Activated CD8-positive, alpha-beta T cell treated with anti-CD3 and anti-CD28 coated beads, Interleukin-2, amount 10 ng/mL, durations not matched to agents 7 days and 5 days (primary cell): ENCODE data around the gene ITGA2B. TPM values are rescaled to one million over a fixed set of nuclear protein-coding genes. Genes with fewer than 3 reads are reported as not detected.
"Not testable (repeated sequence)": the region's sequence is repeated elsewhere in the genome, so short reads cannot be mapped to it uniquely, and the experiment has no call there.

Experiments
- ATAC-seq: fragments of 150-1000 bp; cut with Tn5 transposase; one replicate; pipeline ENCODE4 v1.10.0; 2021; ENCODE audit warnings: moderate library complexity
- CTCF ChIA-PET: fragments of 350-600 bp; sonication (Branson Sonifier 250); formaldehyde crosslinking; loops from one replicate; lab custom pipeline; 2021; ENCODE audit warnings: antibody characterized with exemption; lab: Charles Lee
- POLR2A ChIA-PET: fragments of 350-600 bp; sonication (Branson Sonifier 250); formaldehyde crosslinking; loops from one replicate; lab custom pipeline; 2021; ENCODE audit warnings: antibody characterized with exemption; lab: Charles Lee
- DNase-seq: peaks from one replicate; pipeline ENCODE4 v3.0.0-alpha.2; 2020
- H3K27ac Mint-ChIP-seq: one replicate; pipeline ENCODE4 v1.8.0; 2021; ENCODE audit warnings: mild to moderate bottlenecking, mixed read lengths
- H3K27me3 Mint-ChIP-seq: one replicate; pipeline ENCODE4 v1.8.0; 2021; ENCODE audit warnings: low read depth, mixed read lengths
- H3K36me3 Mint-ChIP-seq: one replicate; pipeline ENCODE4 v1.8.0; 2021; ENCODE audit warnings: low read depth, mixed read lengths
- H3K4me1 Mint-ChIP-seq: one replicate; pipeline ENCODE4 v1.8.0; 2021; ENCODE audit warnings: low read depth, mixed read lengths
- H3K4me3 Mint-ChIP-seq: one replicate; pipeline ENCODE4 v1.8.0; 2021; ENCODE audit warnings: mild to moderate bottlenecking, mixed read lengths
- H3K9me3 Mint-ChIP-seq: one replicate; pipeline ENCODE4 v1.8.0; 2022; ENCODE audit warnings: mixed read lengths; ENCODE audit not compliant: insufficient read depth
- total RNA-seq, 2 experiments: library from RNA; stranded (reverse); gene quantifications; one replicate each; pipeline ENCODE4 v1.2.3, GENCODE V29; 2021

The ITGA2B gene
- total RNA-seq, 2 experiments from 2014 or later = 0.39 to 0.82 TPM

- Mint-ChIP-seq H3K4me1 (peaks cover 30% of the 10 kb centered on the region), H3K36me3 (peaks cover 12% of the 10 kb centered on the region), H3K27ac (no peak overlapping the region), H3K27me3 (peaks cover 7% of the 10 kb centered on the region), H3K4me3 (no peak overlapping the region), H3K9me3 (no peaks in the 10 kb centered on the region)
- DNase-seq = no peak
- CTCF ChIA-PET = interaction anchor here (0.8 to 4.1 kb wide), 9 partner anchors 15 to 225 kb away, joined by 3 to 26 read pairs (median 4); partner anchors contain the start of genes FAM171A2 and HDAC5
- POLR2A ChIA-PET = no interaction called here
- ATAC-seq = no peak
These were observed 41.0 kb downstream of the ITGA2B start for GRCh38 chr17:44348234-44348987.

- ATAC-seq, H3K27ac Mint-ChIP-seq, H3K9me3 Mint-ChIP-seq, POLR2A ChIA-PET, H3K4me3 Mint-ChIP-seq, H3K36me3 Mint-ChIP-seq, DNase-seq: not testable (repeated sequence)
- Mint-ChIP-seq H3K4me1 (peaks cover 30% of the 10 kb centered on the region), H3K27me3 (peaks cover 15% of the 10 kb centered on the region)
- CTCF ChIA-PET = interaction anchor here (0.7 to 2.3 kb wide), 8 partner anchors 16 to 370 kb away, joined by 3 to 9 read pairs (median 4); partner anchors contain the start of genes FAM171A2 and HDAC5
These were observed 42.0 kb downstream of the ITGA2B start for GRCh38 chr17:44347206-44348055.

GRCh38 chr17:44346064-44346844 lies 43.2 kb downstream of the ITGA2B start:
- DNase-seq (no peak), ATAC-seq (no peak)
- H3K36me3 Mint-ChIP-seq = peaks cover 3% of the 10 kb centered on the region
- H3K27me3 Mint-ChIP-seq = peaks cover 15% of the 10 kb centered on the region
- peak overlapping the region; percentile 88 for H3K4me3 Mint-ChIP-seq
- H3K9me3 Mint-ChIP-seq = no peaks in the 10 kb centered on the region
- POLR2A ChIA-PET = interaction anchor here (0.5 to 1.7 kb wide), 4 partner anchors 22 to 160 kb away, joined by 3 to 5 read pairs (median 4); partner anchors contain the start of genes SLC25A39 and TMUB2
- H3K27ac Mint-ChIP-seq = peak overlapping the region; percentile 32
- CTCF ChIA-PET = interaction anchor here (0.7 to 3.6 kb wide), 26 partner anchors 8 to 285 kb away, joined by 3 to 70 read pairs (median 6); partner anchors contain the start of genes HDAC5, RUNDC3A and TMUB2
- H3K4me1 Mint-ChIP-seq = peaks cover 30% of the 10 kb centered on the region

- DNase-seq (peak; percentile 67), ATAC-seq (peak; percentile 53)
- Mint-ChIP-seq H3K4me3 (peak overlapping the region; percentile 88), H3K4me1 (peaks cover 30% of the 10 kb centered on the region), H3K9me3 (no peaks in the 10 kb centered on the region), H3K27me3 (peaks cover 17% of the 10 kb centered on the region), H3K27ac (peak overlapping the region; percentile 75), H3K36me3 (no peaks in the 10 kb centered on the region)
- ChIA-PET POLR2A (interaction anchor here (0.5 to 1.7 kb wide), 5 partner anchors 14 to 159 kb away, joined by 3 to 7 read pairs (median 4); partner anchors contain the start of genes SLC25A39 and TMUB2), CTCF (interaction anchor here (0.7 to 3.6 kb wide), 32 partner anchors 9 to 284 kb away, joined by 3 to 70 read pairs (median 6); partner anchors contain the start of genes HDAC5, RUNDC3A and TMUB2)
These were observed 43.9 kb downstream of the ITGA2B start for GRCh38 chr17:44345454-44346026.

GRCh38 chr17:44344939-44345453 lies 44.5 kb downstream of the ITGA2B start, which contains the start of gene GRN:
TSS of gene GRN (plus strand) at chr17:44345302. CDS start at chr17:44349165, 3,863 bp downstream.
- DNase-seq = peak; percentile 91
- H3K4me3 Mint-ChIP-seq = peak within 1 kb of the TSS; percentile 88
- POLR2A ChIA-PET = interaction anchor here (1.3 to 1.7 kb wide), 2 partner anchors 14 to 159 kb away, joined by 5 to 7 read pairs; partner anchors contain the start of gene TMUB2
- H3K36me3 Mint-ChIP-seq = no peaks in the 10 kb centered on the region
- H3K4me1 Mint-ChIP-seq = peaks cover 30% of the 10 kb centered on the region
- CTCF ChIA-PET = interaction anchor here (0.7 to 3.6 kb wide), 29 partner anchors 9 to 222 kb away, joined by 3 to 70 read pairs (median 6); partner anchors contain the start of genes HDAC5, RUNDC3A and TMUB2
- H3K27ac Mint-ChIP-seq = peak within 1 kb of the TSS; percentile 75
- peaks cover 20% of the 10 kb centered on the region for H3K27me3 Mint-ChIP-seq
- no peaks in the 10 kb centered on the region for H3K9me3 Mint-ChIP-seq
- ATAC-seq = peak; percentile 99

GRCh38 chr17:44343510-44344209 lies 45.8 kb downstream of the ITGA2B start:
- CTCF ChIA-PET = interaction anchor here (3.1 to 3.6 kb wide), 3 partner anchors 10 to 141 kb away, joined by 39 to 70 read pairs (median 68); no protein-coding TSS in a partner anchor
- Mint-ChIP-seq H3K4me1 (peaks cover 28% of the 10 kb centered on the region), H3K4me3 (no peak overlapping the region), H3K27ac (no peak overlapping the region), H3K27me3 (peaks cover 20% of the 10 kb centered on the region), H3K9me3 (no peaks in the 10 kb centered on the region), H3K36me3 (no peaks in the 10 kb centered on the region)
- DNase-seq = no peak
- POLR2A ChIA-PET = no interaction called here
- no peak for ATAC-seq

- H3K4me3 Mint-ChIP-seq, DNase-seq, POLR2A ChIA-PET, H3K9me3 Mint-ChIP-seq, ATAC-seq, H3K27ac Mint-ChIP-seq, H3K36me3 Mint-ChIP-seq: not testable (repeated sequence)
- Mint-ChIP-seq H3K4me1 (peaks cover 11% of the 10 kb centered on the region), H3K27me3 (peaks cover 20% of the 10 kb centered on the region)
- CTCF ChIA-PET = interaction anchor here (1.5 to 3.3 kb wide), 3 partner anchors 10 to 130 kb away, joined by 5 to 16 read pairs (median 6); no protein-coding TSS in a partner anchor
These were observed 48.9 kb downstream of the ITGA2B start for GRCh38 chr17:44340553-44340952.

GRCh38 chr17:44338702-44339101 lies 50.7 kb downstream of the ITGA2B start:
- Mint-ChIP-seq H3K27ac (no peak overlapping the region), H3K4me3 (no peak overlapping the region), H3K36me3 (no peaks in the 10 kb centered on the region), H3K4me1 (no peaks in the 10 kb centered on the region), H3K27me3 (peaks cover 16% of the 10 kb centered on the region), H3K9me3 (no peaks in the 10 kb centered on the region)
- DNase-seq (no peak), ATAC-seq (no peak)
- CTCF ChIA-PET = interaction anchor here (1.0 to 1.1 kb wide), 2 partner anchors 14 to 19 kb away, joined by 3 to 6 read pairs; no protein-coding TSS in a partner anchor
- POLR2A ChIA-PET = no interaction called here

GRCh38 chr17:44335968-44336367 lies 53.5 kb downstream of the ITGA2B start:
- CTCF ChIA-PET = interaction anchor here (0.8 to 7.9 kb wide), 3 partner anchors 9 to 126 kb away, joined by 3 to 70 read pairs (median 6); partner anchors contain the start of gene GRN
- Mint-ChIP-seq H3K27me3 (peaks cover 3% of the 10 kb centered on the region), H3K36me3 (no peaks in the 10 kb centered on the region), H3K4me1 (peaks cover 9% of the 10 kb centered on the region), H3K4me3 (no peak overlapping the region), H3K27ac (no peak overlapping the region), H3K9me3 (no peaks in the 10 kb centered on the region)
- DNase-seq (no peak), ATAC-seq (no peak)
- POLR2A ChIA-PET = no interaction called here
